HL-60 (cell line): ENCODE measurements around the gene TMEM94.

Experiments used
- DNase-seq, 2 experiments: peaks; one replicate each; pipeline ENCODE4 v3.0.0-alpha.2; 2010 to 2020; ENCODE audit warnings: low read depth in 1 of 2, low spot score in 1 of 2
- H3K27ac ChIP-seq: fragments of 250-450 bp; sonication (Bioruptor Pico); replicated peaks from 2 replicates; pipeline ENCODE4 v1.5.1; 2020; ENCODE audit warnings: mild to moderate bottlenecking, moderate library complexity
- H3K27me3 ChIP-seq: fragments of 250-450 bp; sonication (Bioruptor Pico); 2 replicates; pipeline ENCODE4 v1.5.1; 2021; ENCODE audit warnings: mild to moderate bottlenecking, moderate library complexity; ENCODE audit not compliant: insufficient read depth, poor library complexity, severe bottlenecking
- H3K4me3 ChIP-seq: replicated peaks from 2 replicates; pipeline ENCODE4 v1.5.1; 2011; ENCODE audit warnings: mild to moderate bottlenecking, control low read depth, low read length; ENCODE audit not compliant: insufficient read depth
- GABPA ChIP-seq: IDR thresholded peaks from 2 replicates; pipeline ENCODE4 v1.6.1; 2012; ENCODE audit warnings: low read depth
- POLR2AphosphoS5 ChIP-seq: IDR thresholded peaks from 2 replicates; pipeline ENCODE4 v1.6.1; 2012; ENCODE audit warnings: low read depth
- SPI1 ChIP-seq: IDR thresholded peaks from 2 replicates; pipeline ENCODE4 v1.6.1; 2012; ENCODE audit warnings: low read depth, mild to moderate bottlenecking, borderline replicate concordance
- TF ChIP-seq, protein P1 (sequence below): IDR thresholded peaks from 2 replicates; pipeline ENCODE4 v1.6.1; 2012; ENCODE audit warnings: low read depth; ENCODE audit not compliant: insufficient replicate concordance
- TF ChIP-seq, protein P2 (sequence below): IDR thresholded peaks from one replicate; pipeline ENCODE4 v1.5.1; 2011; ENCODE audit warnings: low read length, control low read depth, inconsistent platforms; ENCODE audit not compliant: insufficient read depth

The TMEM94 gene

GRCh38 chr17:75521951-75522727, 65.7 kb downstream of the TMEM94 start:
- DNase-seq: no peak
- TF ChIP-seq POLR2AphosphoS5 (no peak), GABPA (no peak), SPI1 (no peak)
- TF ChIP-seq, protein P1, sequence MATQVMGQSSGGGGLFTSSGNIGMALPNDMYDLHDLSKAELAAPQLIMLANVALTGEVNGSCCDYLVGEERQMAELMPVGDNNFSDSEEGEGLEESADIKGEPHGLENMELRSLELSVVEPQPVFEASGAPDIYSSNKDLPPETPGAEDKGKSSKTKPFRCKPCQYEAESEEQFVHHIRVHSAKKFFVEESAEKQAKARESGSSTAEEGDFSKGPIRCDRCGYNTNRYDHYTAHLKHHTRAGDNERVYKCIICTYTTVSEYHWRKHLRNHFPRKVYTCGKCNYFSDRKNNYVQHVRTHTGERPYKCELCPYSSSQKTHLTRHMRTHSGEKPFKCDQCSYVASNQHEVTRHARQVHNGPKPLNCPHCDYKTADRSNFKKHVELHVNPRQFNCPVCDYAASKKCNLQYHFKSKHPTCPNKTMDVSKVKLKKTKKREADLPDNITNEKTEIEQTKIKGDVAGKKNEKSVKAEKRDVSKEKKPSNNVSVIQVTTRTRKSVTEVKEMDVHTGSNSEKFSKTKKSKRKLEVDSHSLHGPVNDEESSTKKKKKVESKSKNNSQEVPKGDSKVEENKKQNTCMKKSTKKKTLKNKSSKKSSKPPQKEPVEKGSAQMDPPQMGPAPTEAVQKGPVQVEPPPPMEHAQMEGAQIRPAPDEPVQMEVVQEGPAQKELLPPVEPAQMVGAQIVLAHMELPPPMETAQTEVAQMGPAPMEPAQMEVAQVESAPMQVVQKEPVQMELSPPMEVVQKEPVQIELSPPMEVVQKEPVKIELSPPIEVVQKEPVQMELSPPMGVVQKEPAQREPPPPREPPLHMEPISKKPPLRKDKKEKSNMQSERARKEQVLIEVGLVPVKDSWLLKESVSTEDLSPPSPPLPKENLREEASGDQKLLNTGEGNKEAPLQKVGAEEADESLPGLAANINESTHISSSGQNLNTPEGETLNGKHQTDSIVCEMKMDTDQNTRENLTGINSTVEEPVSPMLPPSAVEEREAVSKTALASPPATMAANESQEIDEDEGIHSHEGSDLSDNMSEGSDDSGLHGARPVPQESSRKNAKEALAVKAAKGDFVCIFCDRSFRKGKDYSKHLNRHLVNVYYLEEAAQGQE: no peak
- TF ChIP-seq, protein P2, sequence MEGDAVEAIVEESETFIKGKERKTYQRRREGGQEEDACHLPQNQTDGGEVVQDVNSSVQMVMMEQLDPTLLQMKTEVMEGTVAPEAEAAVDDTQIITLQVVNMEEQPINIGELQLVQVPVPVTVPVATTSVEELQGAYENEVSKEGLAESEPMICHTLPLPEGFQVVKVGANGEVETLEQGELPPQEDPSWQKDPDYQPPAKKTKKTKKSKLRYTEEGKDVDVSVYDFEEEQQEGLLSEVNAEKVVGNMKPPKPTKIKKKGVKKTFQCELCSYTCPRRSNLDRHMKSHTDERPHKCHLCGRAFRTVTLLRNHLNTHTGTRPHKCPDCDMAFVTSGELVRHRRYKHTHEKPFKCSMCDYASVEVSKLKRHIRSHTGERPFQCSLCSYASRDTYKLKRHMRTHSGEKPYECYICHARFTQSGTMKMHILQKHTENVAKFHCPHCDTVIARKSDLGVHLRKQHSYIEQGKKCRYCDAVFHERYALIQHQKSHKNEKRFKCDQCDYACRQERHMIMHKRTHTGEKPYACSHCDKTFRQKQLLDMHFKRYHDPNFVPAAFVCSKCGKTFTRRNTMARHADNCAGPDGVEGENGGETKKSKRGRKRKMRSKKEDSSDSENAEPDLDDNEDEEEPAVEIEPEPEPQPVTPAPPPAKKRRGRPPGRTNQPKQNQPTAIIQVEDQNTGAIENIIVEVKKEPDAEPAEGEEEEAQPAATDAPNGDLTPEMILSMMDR: no peak

GRCh38 chr17:75523647-75524046, 67.2 kb downstream of the TMEM94 start:
- no peak for DNase-seq
- H3K27ac ChIP-seq: no peak overlapping the region

More at GRCh38 chr17:75521951-75522727, 65.7 kb downstream of the TMEM94 start:
- H3K27me3 ChIP-seq: peaks cover 4% of the 10 kb centered on the region
- H3K27ac ChIP-seq: no peak overlapping the region
- no peak overlapping the region for H3K4me3 ChIP-seq

DNA sequence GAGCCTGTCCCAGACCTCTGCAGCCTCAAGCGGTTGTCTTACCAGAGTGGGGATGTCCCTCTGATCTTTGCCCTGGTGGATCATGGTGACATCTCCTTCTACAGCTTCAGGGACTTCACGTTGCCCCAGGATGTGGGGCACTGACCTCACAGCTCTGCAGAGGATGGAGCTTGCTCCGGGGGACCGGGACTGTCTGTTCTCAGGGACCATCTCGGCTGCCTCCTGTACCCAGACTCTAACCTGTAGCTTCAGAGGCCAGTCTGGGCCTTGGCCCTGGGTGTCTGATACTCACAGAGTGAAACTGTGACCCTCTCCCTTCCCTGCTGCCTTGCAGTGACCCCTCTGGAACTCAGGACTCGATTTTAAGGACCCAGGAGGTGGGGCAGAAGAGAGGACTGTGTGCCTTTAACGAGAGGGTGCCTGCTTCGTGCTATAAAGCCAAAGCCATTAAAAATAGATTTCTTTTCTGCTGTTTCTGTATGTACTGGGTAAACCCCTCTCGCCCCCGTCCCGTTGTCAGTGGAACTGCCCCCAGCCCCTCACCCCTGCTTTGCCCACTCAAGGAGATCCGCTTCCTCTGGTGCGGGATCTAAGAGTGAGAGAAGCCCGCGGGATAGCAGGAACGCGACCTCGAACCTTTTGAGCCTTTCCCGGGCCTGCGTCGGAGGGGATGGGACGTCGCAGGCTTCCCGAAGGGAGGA, 68.0 kb downstream of the TMEM94 start:
- DNase-seq: no peak
- H3K27me3 ChIP-seq: peaks cover 4% of the 10 kb centered on the region
- no peak overlapping the region for H3K27ac ChIP-seq
- TF ChIP-seq POLR2AphosphoS5: no peak
- TF ChIP-seq, protein P1: no peak
- TF ChIP-seq, protein P2: no peak
- no peak for TF ChIP-seq SPI1
- no peak for TF ChIP-seq GABPA
- H3K4me3 ChIP-seq: no peak overlapping the region

More at GRCh38 chr17:75523647-75524046, 67.2 kb downstream of the TMEM94 start:
- TF ChIP-seq GABPA (no peak), POLR2AphosphoS5 (no peak), SPI1 (no peak)
- TF ChIP-seq, protein P1: no peak
- TF ChIP-seq, protein P2: no peak
- H3K27me3 ChIP-seq: peaks cover 4% of the 10 kb centered on the region
- H3K4me3 ChIP-seq: no peak overlapping the region
